ENCODE measurements around the gene STAT5A.

The STAT5A gene

GRCh38 chr17:42268236-42268635, 20.1 kb upstream of the STAT5A start:
- DNase-seq (ENCODE audit: low spot score) = no peak

GRCh38 chr17:42270170-42270535, 18.1 kb upstream of the STAT5A start:
- no peak for DNase-seq (ENCODE audit: low spot score)

- DNase-seq (ENCODE audit: low spot score) = no peak
Observed at GRCh38 chr17:42270596-42270995, 17.7 kb upstream of the STAT5A start.

GRCh38 chr17:42271006-42271778, 17.1 kb upstream of the STAT5A start:
- DNase-seq (ENCODE audit: low spot score) = no peak

- DNase-seq (ENCODE audit: low spot score) = no peak
Observed at GRCh38 chr17:42271779-42272035, 16.6 kb upstream of the STAT5A start.

GRCh38 chr17:42272162-42272907, 16.0 kb upstream of the STAT5A start:
- DNase-seq (ENCODE audit: low spot score) = no peak

- DNase-seq (ENCODE audit: low spot score) = no peak
Observed at GRCh38 chr17:42273474-42274252, 14.6 kb upstream of the STAT5A start.

GRCh38 chr17:42274253-42274542, 14.1 kb upstream of the STAT5A start:
- DNase-seq (ENCODE audit: low spot score) = no peak

GRCh38 chr17:42274812-42275526, 13.3 kb upstream of the STAT5A start:
- no peak for DNase-seq (ENCODE audit: low spot score)

GRCh38 chr17:42275527-42276358, 12.6 kb upstream of the STAT5A start:
- DNase-seq (ENCODE audit: low spot score) = peak; percentile 46

GRCh38 chr17:42276359-42276608, 12.0 kb upstream of the STAT5A start, which contains the start of gene STAT5B:
TSS of gene STAT5B (minus strand) at chr17:42276391. CDS start at chr17:42232127, 44,264 bp downstream.
- DNase-seq (ENCODE audit: low spot score) = peak; percentile 93

GRCh38 chr17:42276609-42277341, 11.5 kb upstream of the STAT5A start:
- peak; percentile 80 for DNase-seq (ENCODE audit: low spot score)

GRCh38 chr17:42277342-42277712, 11.0 kb upstream of the STAT5A start:
- no peak for DNase-seq (ENCODE audit: low spot score)

GRCh38 chr17:42279776-42280630, 8.3 kb upstream of the STAT5A start:
- no peak for DNase-seq (ENCODE audit: low spot score)

- no peak for DNase-seq (ENCODE audit: low spot score)
Observed at GRCh38 chr17:42281571-42282096, 6.7 kb upstream of the STAT5A start.

- DNase-seq (ENCODE audit: low spot score) = no peak
Observed at GRCh38 chr17:42282478-42283080, 5.7 kb upstream of the STAT5A start.

- DNase-seq (ENCODE audit: low spot score) = no peak
Observed at GRCh38 chr17:42283241-42284023, 4.9 kb upstream of the STAT5A start.

- DNase-seq (ENCODE audit: low spot score) = no peak
Observed at GRCh38 chr17:42284024-42284369, 4.3 kb upstream of the STAT5A start.

- DNase-seq (ENCODE audit: low spot score) = no peak
Observed at GRCh38 chr17:42284566-42284965, 3.7 kb upstream of the STAT5A start.

Data from AG08396 (cell line).